Neural cell (in vitro differentiated cells): ENCODE measurements around the gene ADGRG6. TPM values are rescaled to one million over a fixed set of nuclear protein-coding genes. Genes with fewer than 3 reads are reported as not detected.

Experiments used
- H2AFZ ChIP-seq: fragments of 200-600, 300-800 bp; sonication (generic), shearing (Covaris generic); 2 replicates; pipeline ENCODE4 v1.6.0; 2014; ENCODE audit warnings: low read depth, mild to moderate bottlenecking, antibody characterized with exemption, low read length, moderate library complexity
- H3F3A ChIP-seq: fragments of 200-600 bp; shearing (Covaris generic); 2 replicates; pipeline ENCODE4 v1.6.1; 2016; ENCODE audit warnings: mild to moderate bottlenecking, moderate library complexity, mixed read lengths, antibody characterized with exemption, low read length; ENCODE audit not compliant: insufficient read depth, poor library complexity, severe bottlenecking
- H3K27ac ChIP-seq: fragments of 200-600, 300-800 bp; sonication (generic), shearing (Covaris generic); 2 replicates; pipeline ENCODE4 v1.5.1; 2014; ENCODE audit warnings: mild to moderate bottlenecking, low read length, moderate library complexity
- H3K27me3 ChIP-seq: fragments of 300-800, 200-600 bp; sonication (generic), shearing (Covaris generic); 2 replicates; pipeline ENCODE4 v1.6.0; 2014; ENCODE audit warnings: mild to moderate bottlenecking, low read depth, low read length, moderate library complexity; ENCODE audit not compliant: insufficient read depth
- H3K36me3 ChIP-seq: fragments of 300-800, 200-600 bp; sonication (generic), shearing (Covaris generic); 2 replicates; pipeline ENCODE4 v1.5.1; 2014; ENCODE audit warnings: mild to moderate bottlenecking, antibody characterized with exemption, low read length, moderate library complexity; ENCODE audit not compliant: insufficient read depth
- H3K4me2 ChIP-seq: fragments of 300-800, 200-600 bp; sonication (generic), shearing (Covaris generic); 2 replicates; pipeline ENCODE4 v1.6.0; 2014; ENCODE audit warnings: mild to moderate bottlenecking, low read length
- H3K4me3 ChIP-seq: fragments of 300-800, 200-600 bp; sonication (generic), shearing (Covaris generic); 2 replicates; pipeline ENCODE4 v1.5.1; 2014; ENCODE audit warnings: mild to moderate bottlenecking, low read length, moderate library complexity
- H3K79me2 ChIP-seq: fragments of 200-600 bp; shearing (Covaris generic); replicated peaks from 2 replicates; pipeline ENCODE4 v1.6.0; 2014; ENCODE audit warnings: mild to moderate bottlenecking, low read length, moderate library complexity; ENCODE audit not compliant: insufficient read depth
- H3K9ac ChIP-seq: fragments of 300-800, 200-600 bp; sonication (generic), shearing (Covaris generic); 2 replicates; pipeline ENCODE4 v1.6.1; 2016; ENCODE audit warnings: mild to moderate bottlenecking, low read length, mixed read lengths
- H3K9me2 ChIP-seq: fragments of 200-600 bp; shearing (Covaris generic); 2 replicates; pipeline ENCODE4 v1.6.1; 2016; ENCODE audit warnings: mild to moderate bottlenecking, low read length, mixed read lengths; ENCODE audit not compliant: insufficient read depth
- H3K9me3 ChIP-seq: fragments of 200-600, 300-800 bp; sonication (generic), shearing (Covaris generic); 2 replicates; pipeline ENCODE4 v1.6.1; 2016; ENCODE audit warnings: mild to moderate bottlenecking, mixed run types, low read length, moderate library complexity, mixed read lengths
- H4K20me1 ChIP-seq: fragments of 200-600 bp; shearing (Covaris generic); 2 replicates; pipeline ENCODE4 v1.6.1; 2016; ENCODE audit warnings: mild to moderate bottlenecking, mixed run types; ENCODE audit not compliant: insufficient read depth
- EP300 ChIP-seq: fragments of 450-650 bp; conservative IDR thresholded peaks from 2 replicates; pipeline ENCODE4 v1.6.1; 2014; ENCODE audit warnings: antibody characterized with exemption, mild to moderate bottlenecking, moderate library complexity; ENCODE audit not compliant: poor library complexity, severe bottlenecking
- EZH2 ChIP-seq: fragments of 200-600, 300-800 bp; shearing (Covaris generic), sonication (generic); IDR thresholded peaks from 2 replicates; pipeline ENCODE4 v1.6.1; 2014; ENCODE audit warnings: antibody characterized with exemption, low read length, borderline replicate concordance, mild to moderate bottlenecking; ENCODE audit not compliant: insufficient read depth, poor library complexity, severe bottlenecking
- MXI1 ChIP-seq: fragments of 450-650 bp; conservative IDR thresholded peaks from 2 replicates; pipeline ENCODE4 v1.6.1; 2014; ENCODE audit warnings: antibody characterized with exemption, mild to moderate bottlenecking; ENCODE audit not compliant: poor library complexity, severe bottlenecking
- POLR2AphosphoS5 ChIP-seq: IDR thresholded peaks from 2 replicates; pipeline ENCODE4 v1.6.1; 2012
- RAD21 ChIP-seq: fragments of 450-650 bp; conservative IDR thresholded peaks from 2 replicates; pipeline ENCODE4 v1.6.1; 2014; ENCODE audit warnings: antibody characterized with exemption, mild to moderate bottlenecking, moderate library complexity
- SMC3 ChIP-seq: fragments of 450-650 bp; conservative IDR thresholded peaks from 2 replicates; pipeline ENCODE4 v1.6.1; 2014; ENCODE audit warnings: antibody characterized with exemption, mild to moderate bottlenecking, moderate library complexity; ENCODE audit not compliant: poor library complexity
- TAF1 ChIP-seq: IDR thresholded peaks from 2 replicates; pipeline ENCODE4 v1.6.1; 2012; ENCODE audit warnings: low read depth
- polyA plus RNA-seq: library from polyadenylated mRNA; depleted of rRNA; stranded (reverse); fragments of >200 nt; gene quantifications from 2 replicates; pipeline ENCODE4 v1.2.3, GENCODE V29; 2014
- TF ChIP-seq, protein P1 (sequence below): IDR thresholded peaks from 2 replicates; pipeline ENCODE4 v1.6.1; 2012; ENCODE audit warnings: borderline replicate concordance
- TF ChIP-seq, protein P2 (sequence below): fragments of 450-650 bp; IDR thresholded peaks from 2 replicates; pipeline ENCODE4 v1.5.1; 2014; ENCODE audit warnings: antibody characterized with exemption, mild to moderate bottlenecking, moderate library complexity; ENCODE audit not compliant: poor library complexity, severe bottlenecking

The ADGRG6 gene
- polyA plus RNA-seq, 1 donor from 2014 or later = 0.37 TPM

GRCh38 chr6:142271476-142271875 lies 30.3 kb upstream of the ADGRG6 start:
- H3K9ac ChIP-seq = no peak overlapping the region
- H3F3A ChIP-seq = no peaks in the 10 kb centered on the region
- no peak overlapping the region for H2AFZ ChIP-seq
- no peaks in the 10 kb centered on the region for H3K36me3 ChIP-seq
- H3K9me3 ChIP-seq = no peaks in the 10 kb centered on the region
- TF ChIP-seq EP300 = no peak
- TF ChIP-seq EZH2 = no peak
- TF ChIP-seq POLR2AphosphoS5 = no peak
- TF ChIP-seq MXI1 = no peak
- TF ChIP-seq, protein P1, sequence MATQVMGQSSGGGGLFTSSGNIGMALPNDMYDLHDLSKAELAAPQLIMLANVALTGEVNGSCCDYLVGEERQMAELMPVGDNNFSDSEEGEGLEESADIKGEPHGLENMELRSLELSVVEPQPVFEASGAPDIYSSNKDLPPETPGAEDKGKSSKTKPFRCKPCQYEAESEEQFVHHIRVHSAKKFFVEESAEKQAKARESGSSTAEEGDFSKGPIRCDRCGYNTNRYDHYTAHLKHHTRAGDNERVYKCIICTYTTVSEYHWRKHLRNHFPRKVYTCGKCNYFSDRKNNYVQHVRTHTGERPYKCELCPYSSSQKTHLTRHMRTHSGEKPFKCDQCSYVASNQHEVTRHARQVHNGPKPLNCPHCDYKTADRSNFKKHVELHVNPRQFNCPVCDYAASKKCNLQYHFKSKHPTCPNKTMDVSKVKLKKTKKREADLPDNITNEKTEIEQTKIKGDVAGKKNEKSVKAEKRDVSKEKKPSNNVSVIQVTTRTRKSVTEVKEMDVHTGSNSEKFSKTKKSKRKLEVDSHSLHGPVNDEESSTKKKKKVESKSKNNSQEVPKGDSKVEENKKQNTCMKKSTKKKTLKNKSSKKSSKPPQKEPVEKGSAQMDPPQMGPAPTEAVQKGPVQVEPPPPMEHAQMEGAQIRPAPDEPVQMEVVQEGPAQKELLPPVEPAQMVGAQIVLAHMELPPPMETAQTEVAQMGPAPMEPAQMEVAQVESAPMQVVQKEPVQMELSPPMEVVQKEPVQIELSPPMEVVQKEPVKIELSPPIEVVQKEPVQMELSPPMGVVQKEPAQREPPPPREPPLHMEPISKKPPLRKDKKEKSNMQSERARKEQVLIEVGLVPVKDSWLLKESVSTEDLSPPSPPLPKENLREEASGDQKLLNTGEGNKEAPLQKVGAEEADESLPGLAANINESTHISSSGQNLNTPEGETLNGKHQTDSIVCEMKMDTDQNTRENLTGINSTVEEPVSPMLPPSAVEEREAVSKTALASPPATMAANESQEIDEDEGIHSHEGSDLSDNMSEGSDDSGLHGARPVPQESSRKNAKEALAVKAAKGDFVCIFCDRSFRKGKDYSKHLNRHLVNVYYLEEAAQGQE = no peak
- TF ChIP-seq RAD21 = no peak
- TF ChIP-seq SMC3 = no peak
- no peak for TF ChIP-seq TAF1
- TF ChIP-seq, protein P2, sequence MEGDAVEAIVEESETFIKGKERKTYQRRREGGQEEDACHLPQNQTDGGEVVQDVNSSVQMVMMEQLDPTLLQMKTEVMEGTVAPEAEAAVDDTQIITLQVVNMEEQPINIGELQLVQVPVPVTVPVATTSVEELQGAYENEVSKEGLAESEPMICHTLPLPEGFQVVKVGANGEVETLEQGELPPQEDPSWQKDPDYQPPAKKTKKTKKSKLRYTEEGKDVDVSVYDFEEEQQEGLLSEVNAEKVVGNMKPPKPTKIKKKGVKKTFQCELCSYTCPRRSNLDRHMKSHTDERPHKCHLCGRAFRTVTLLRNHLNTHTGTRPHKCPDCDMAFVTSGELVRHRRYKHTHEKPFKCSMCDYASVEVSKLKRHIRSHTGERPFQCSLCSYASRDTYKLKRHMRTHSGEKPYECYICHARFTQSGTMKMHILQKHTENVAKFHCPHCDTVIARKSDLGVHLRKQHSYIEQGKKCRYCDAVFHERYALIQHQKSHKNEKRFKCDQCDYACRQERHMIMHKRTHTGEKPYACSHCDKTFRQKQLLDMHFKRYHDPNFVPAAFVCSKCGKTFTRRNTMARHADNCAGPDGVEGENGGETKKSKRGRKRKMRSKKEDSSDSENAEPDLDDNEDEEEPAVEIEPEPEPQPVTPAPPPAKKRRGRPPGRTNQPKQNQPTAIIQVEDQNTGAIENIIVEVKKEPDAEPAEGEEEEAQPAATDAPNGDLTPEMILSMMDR = no peak
- no peaks in the 10 kb centered on the region for H4K20me1 ChIP-seq
- H3K27me3 ChIP-seq = no peaks in the 10 kb centered on the region
- no peak overlapping the region for H3K27ac ChIP-seq
- H3K79me2 ChIP-seq = no peaks in the 10 kb centered on the region
- H3K4me3 ChIP-seq = no peak overlapping the region
- H3K4me2 ChIP-seq = no peak overlapping the region
- no peaks in the 10 kb centered on the region for H3K9me2 ChIP-seq

DNA sequence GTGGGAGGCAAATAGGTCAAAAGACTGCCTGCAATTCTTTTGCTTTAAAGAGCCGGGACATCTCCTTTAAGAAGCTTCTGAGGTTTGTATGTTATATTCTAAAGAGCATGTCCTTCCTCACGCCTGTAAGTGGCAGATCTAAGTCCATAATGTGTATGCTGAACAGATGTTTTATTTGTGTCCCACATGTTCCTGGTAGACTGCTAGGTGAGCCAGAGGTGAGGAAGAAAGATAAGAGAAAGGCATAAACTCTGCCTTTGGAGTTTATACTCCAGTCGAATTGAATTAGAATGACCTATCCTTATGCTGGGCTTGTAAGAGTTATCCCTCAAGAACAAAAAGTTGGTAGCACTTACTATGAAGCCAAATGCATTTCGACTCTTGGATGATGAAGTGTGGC lies 27.2 kb upstream of the ADGRG6 start:
- Histone ChIP-seq H2AFZ (no peak overlapping the region), H4K20me1 (no peaks in the 10 kb centered on the region), H3F3A (no peaks in the 10 kb centered on the region), H3K27ac (no peak overlapping the region), H3K4me3 (no peak overlapping the region), H3K9ac (no peak overlapping the region), H3K4me2 (no peak overlapping the region), H3K9me2 (no peaks in the 10 kb centered on the region), H3K27me3 (no peaks in the 10 kb centered on the region), H3K79me2 (no peaks in the 10 kb centered on the region), H3K36me3 (no peaks in the 10 kb centered on the region), H3K9me3 (no peaks in the 10 kb centered on the region)
- TF ChIP-seq RAD21 = no peak
- no peak for TF ChIP-seq TAF1
- no peak for TF ChIP-seq POLR2AphosphoS5
- no peak for TF ChIP-seq SMC3
- TF ChIP-seq, protein P2 = no peak
- TF ChIP-seq, protein P1 = no peak
- TF ChIP-seq EP300 = no peak
- no peak for TF ChIP-seq EZH2
- TF ChIP-seq MXI1 = no peak
